ENCODE results near the gene NSG2.

Gene NSG2

DNA sequence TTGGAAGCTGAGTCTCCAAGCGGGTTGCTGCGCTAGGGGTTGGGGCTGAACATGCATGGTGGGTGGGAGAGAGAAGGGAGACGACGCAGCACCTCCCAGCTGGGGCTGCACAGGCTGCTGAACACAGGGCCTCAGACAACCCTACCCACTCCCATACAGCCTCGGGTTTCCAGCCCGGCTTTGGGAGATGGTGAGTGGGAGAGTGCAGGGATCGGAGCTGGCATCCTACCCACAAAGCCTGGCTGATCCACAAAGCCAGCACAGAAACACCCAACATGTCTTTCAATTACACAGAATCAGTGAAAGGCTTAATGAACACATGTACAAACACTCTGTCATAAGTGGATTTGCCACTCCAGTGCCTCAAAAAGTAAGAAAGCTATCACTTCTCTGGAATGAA lies 64.8 kb downstream of the NSG2 start:
- Histone ChIP-seq H3K36me3 (ENCODE audit: low read length) (no peaks in the 10 kb centered on the region), H3K27ac (ENCODE audit: low read depth, low read length) (no peak overlapping the region), H4K20me1 (ENCODE audit: low read depth, low read length) (no peaks in the 10 kb centered on the region), H3K4me3 (ENCODE audit: insufficient read depth, low read length, poor library complexity, severe bottlenecking) (no peak overlapping the region), H3K9me2 (replicated peaks; ENCODE audit: insufficient read depth, low read length) (no peaks in the 10 kb centered on the region), H3K27me3 (ENCODE audit: low read length) (no peaks in the 10 kb centered on the region), H3K9me3 (ENCODE audit: insufficient read depth, low read length) (no peaks in the 10 kb centered on the region), H3K4me2 (ENCODE audit: low read depth, low read length, poor library complexity, severe bottlenecking) (no peak overlapping the region), H3K9ac (ENCODE audit: low read length) (no peak overlapping the region), H3K79me2 (ENCODE audit: insufficient read depth, low read length) (no peaks in the 10 kb centered on the region), H3F3A (ENCODE audit: insufficient read depth) (no peaks in the 10 kb centered on the region), H2AFZ (ENCODE audit: low read depth, low read length, severe bottlenecking) (no peak overlapping the region)
- no peak for TF ChIP-seq EZH2phosphoT487 (conservative IDR thresholded peaks at IDR 0.05; ENCODE audit: low read length)

DNA sequence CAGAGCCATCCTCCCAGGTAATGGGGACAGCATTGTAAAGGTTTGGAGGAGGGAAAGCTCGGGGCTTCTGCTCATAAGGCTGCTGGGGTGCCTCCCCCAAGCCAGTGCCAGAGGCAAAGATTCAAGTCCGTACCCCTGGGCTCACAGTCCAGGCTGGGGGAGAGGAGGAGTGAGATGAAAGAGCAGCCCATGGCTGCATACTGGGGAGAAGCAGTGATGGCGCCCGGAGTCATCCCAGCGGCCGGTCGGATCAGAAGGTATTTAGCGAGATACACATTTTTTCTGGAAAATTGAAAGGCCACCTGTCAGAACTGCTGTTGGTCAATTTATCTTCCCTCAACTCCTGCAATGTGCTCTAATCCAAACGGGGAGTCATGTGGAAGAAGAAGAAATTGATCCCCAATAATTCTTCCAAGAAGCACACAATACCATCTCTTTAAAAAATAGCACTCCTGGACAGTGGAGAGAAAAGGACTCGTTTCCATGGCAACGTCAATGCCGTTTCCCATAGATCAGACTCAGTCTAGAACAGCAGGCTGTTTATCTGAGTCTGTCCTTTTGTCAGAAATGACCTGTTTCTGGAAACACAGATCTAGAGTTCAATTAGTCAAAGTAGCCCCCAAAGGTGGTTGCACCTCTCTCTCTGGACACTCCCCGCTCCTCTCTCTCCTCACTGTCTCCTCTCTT lies 65.9 kb downstream of the NSG2 start:
- TF ChIP-seq, protein P1, sequence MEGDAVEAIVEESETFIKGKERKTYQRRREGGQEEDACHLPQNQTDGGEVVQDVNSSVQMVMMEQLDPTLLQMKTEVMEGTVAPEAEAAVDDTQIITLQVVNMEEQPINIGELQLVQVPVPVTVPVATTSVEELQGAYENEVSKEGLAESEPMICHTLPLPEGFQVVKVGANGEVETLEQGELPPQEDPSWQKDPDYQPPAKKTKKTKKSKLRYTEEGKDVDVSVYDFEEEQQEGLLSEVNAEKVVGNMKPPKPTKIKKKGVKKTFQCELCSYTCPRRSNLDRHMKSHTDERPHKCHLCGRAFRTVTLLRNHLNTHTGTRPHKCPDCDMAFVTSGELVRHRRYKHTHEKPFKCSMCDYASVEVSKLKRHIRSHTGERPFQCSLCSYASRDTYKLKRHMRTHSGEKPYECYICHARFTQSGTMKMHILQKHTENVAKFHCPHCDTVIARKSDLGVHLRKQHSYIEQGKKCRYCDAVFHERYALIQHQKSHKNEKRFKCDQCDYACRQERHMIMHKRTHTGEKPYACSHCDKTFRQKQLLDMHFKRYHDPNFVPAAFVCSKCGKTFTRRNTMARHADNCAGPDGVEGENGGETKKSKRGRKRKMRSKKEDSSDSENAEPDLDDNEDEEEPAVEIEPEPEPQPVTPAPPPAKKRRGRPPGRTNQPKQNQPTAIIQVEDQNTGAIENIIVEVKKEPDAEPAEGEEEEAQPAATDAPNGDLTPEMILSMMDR (IDR thresholded peaks at IDR 0.05; ENCODE audit: insufficient read depth, low read length, poor library complexity, severe bottlenecking), result no peak
- no peak for TF ChIP-seq EZH2phosphoT487 (conservative IDR thresholded peaks at IDR 0.05; ENCODE audit: low read length)
- Histone ChIP-seq H3K9me2 (replicated peaks; ENCODE audit: insufficient read depth, low read length) (no peaks in the 10 kb centered on the region), H4K20me1 (ENCODE audit: low read depth, low read length) (no peaks in the 10 kb centered on the region), H3K27ac (ENCODE audit: low read depth, low read length) (no peak overlapping the region), H2AFZ (ENCODE audit: low read depth, low read length, severe bottlenecking) (no peak overlapping the region), H3K4me3 (ENCODE audit: insufficient read depth, low read length, poor library complexity, severe bottlenecking) (no peak overlapping the region), H3K9ac (ENCODE audit: low read length) (no peak overlapping the region), H3K79me2 (ENCODE audit: insufficient read depth, low read length) (no peaks in the 10 kb centered on the region), H3F3A (ENCODE audit: insufficient read depth) (no peaks in the 10 kb centered on the region), H3K4me2 (ENCODE audit: low read depth, low read length, poor library complexity, severe bottlenecking) (no peak overlapping the region), H3K36me3 (ENCODE audit: low read length) (no peaks in the 10 kb centered on the region), H3K9me3 (ENCODE audit: insufficient read depth, low read length) (no peaks in the 10 kb centered on the region), H3K27me3 (ENCODE audit: low read length) (no peaks in the 10 kb centered on the region)

DNA sequence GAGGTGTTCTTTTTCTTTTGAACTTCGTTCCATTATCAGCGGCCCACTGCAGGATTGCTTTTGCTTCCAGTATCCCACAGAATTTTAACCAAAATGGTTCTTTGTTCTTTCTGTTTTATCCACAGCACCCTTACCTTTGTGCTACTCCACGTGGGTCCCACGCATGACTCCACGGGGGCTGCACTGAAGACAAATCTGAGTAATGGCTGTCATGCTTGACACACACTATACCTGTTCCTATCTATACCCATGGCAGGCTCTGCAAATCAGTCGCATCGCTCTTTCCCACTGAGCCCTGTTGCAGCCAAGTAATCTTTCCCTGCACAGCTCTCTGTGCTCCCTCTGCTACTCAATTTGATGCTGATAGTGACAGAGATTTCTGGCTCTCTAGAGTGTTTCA lies 69.7 kb downstream of the NSG2 start:
- Histone ChIP-seq H3K4me3 (ENCODE audit: insufficient read depth, low read length, poor library complexity, severe bottlenecking) (no peak overlapping the region), H3K9ac (ENCODE audit: low read length) (no peak overlapping the region), H3K9me2 (replicated peaks; ENCODE audit: insufficient read depth, low read length) (no peaks in the 10 kb centered on the region), H4K20me1 (ENCODE audit: low read depth, low read length) (no peaks in the 10 kb centered on the region), H3K4me2 (ENCODE audit: low read depth, low read length, poor library complexity, severe bottlenecking) (no peak overlapping the region), H3K27ac (ENCODE audit: low read depth, low read length) (no peak overlapping the region), H3F3A (ENCODE audit: insufficient read depth) (no peaks in the 10 kb centered on the region), H3K27me3 (ENCODE audit: low read length) (no peaks in the 10 kb centered on the region), H3K36me3 (ENCODE audit: low read length) (no peaks in the 10 kb centered on the region), H3K79me2 (ENCODE audit: insufficient read depth, low read length) (no peaks in the 10 kb centered on the region), H3K9me3 (ENCODE audit: insufficient read depth, low read length) (no peaks in the 10 kb centered on the region), H2AFZ (ENCODE audit: low read depth, low read length, severe bottlenecking) (no peak overlapping the region)
- TF ChIP-seq, protein P1 (IDR thresholded peaks at IDR 0.05; ENCODE audit: insufficient read depth, low read length, poor library complexity, severe bottlenecking), result no peak
- TF ChIP-seq EZH2phosphoT487 (conservative IDR thresholded peaks at IDR 0.05; ENCODE audit: low read length), result no peak

DNA sequence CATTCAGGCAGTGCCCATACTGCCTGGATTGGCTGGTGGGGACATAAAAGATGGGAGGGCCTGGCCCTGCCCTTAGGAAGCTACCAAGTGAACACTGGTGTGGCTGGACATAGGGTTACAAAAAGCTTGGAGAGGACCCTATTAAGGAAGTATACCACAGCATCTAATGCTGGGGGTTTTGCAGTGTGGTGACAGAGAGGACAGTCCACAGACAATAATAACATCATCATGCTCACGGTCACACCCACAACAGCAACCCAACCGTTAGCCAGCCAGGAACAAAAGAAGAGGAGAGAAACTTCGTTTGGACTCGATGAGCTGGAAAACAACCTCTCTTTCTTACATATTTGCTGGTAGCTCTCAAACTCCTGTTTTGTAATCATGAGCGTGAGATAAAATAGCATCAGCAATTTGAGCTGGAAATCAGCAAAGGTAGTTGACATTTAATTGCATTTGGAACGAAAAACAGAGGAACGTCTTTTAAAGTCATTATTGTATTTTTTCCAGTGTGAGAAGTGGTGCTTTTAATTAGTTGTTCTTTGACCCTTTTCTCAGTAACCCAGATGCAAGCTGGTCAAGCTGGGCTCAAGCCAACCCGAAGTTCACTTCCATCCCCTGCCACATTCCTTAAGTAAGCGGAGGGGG lies 73.4 kb downstream of the NSG2 start:
- no peak overlapping the region for H3K4me3 ChIP-seq (ENCODE audit: insufficient read depth, low read length, poor library complexity, severe bottlenecking)
- no peak overlapping the region for H3K9ac ChIP-seq (ENCODE audit: low read length)
- H3K9me3 ChIP-seq (ENCODE audit: insufficient read depth, low read length), result no peaks in the 10 kb centered on the region
- H4K20me1 ChIP-seq (ENCODE audit: low read depth, low read length), result no peaks in the 10 kb centered on the region
- no peaks in the 10 kb centered on the region for H3K9me2 ChIP-seq (replicated peaks; ENCODE audit: insufficient read depth, low read length)
- H3F3A ChIP-seq (ENCODE audit: insufficient read depth), result no peaks in the 10 kb centered on the region
- H3K4me2 ChIP-seq (ENCODE audit: low read depth, low read length, poor library complexity, severe bottlenecking), result no peak overlapping the region
- H3K27ac ChIP-seq (ENCODE audit: low read depth, low read length), result no peak overlapping the region
- TF ChIP-seq, protein P1 (IDR thresholded peaks at IDR 0.05; ENCODE audit: insufficient read depth, low read length, poor library complexity, severe bottlenecking), result no peak
- no peak for TF ChIP-seq EZH2phosphoT487 (conservative IDR thresholded peaks at IDR 0.05; ENCODE audit: low read length)
- H3K36me3 ChIP-seq (ENCODE audit: low read length), result no peaks in the 10 kb centered on the region
- no peaks in the 10 kb centered on the region for H3K27me3 ChIP-seq (ENCODE audit: low read length)
- H3K79me2 ChIP-seq (ENCODE audit: insufficient read depth, low read length), result no peaks in the 10 kb centered on the region
- H2AFZ ChIP-seq (ENCODE audit: low read depth, low read length, severe bottlenecking), result no peak overlapping the region

Data from SU-DHL-6 (cell line).